SK-N-MC (cell line): ENCODE measurements around the gene PXT1.

Experiments
- EZH2 ChIP-seq: fragments of 200-600 bp; sonication (generic); IDR thresholded peaks from one replicate; pipeline ENCODE4 v1.6.1; 2017; ENCODE audit warnings: antibody characterized with exemption
- FOXP2 ChIP-seq: optimal IDR thresholded peaks from 2 replicates; pipeline ENCODE3; 2011; ENCODE audit warnings: mild to moderate bottlenecking, moderate library complexity; ENCODE audit not compliant: insufficient read depth; ENCODE audit errors: extremely low read length, control extremely low read depth
- POLR2AphosphoS5 ChIP-seq: IDR thresholded peaks from 2 replicates; pipeline ENCODE4 v1.6.1; 2012; ENCODE audit warnings: mild to moderate bottlenecking, low read depth, low read length, borderline replicate concordance

- TF ChIP-seq POLR2AphosphoS5, result no peak
- TF ChIP-seq FOXP2, result no peak
- no peak for TF ChIP-seq EZH2
Measured at GRCh38 chr6:36460916-36461315, 18.3 kb upstream of the PXT1 start.
